Measurements from ENCODE around the gene MUC3A.
"Not testable (repeated sequence)": the region's sequence is repeated elsewhere in the genome, so short reads cannot be mapped to it uniquely, and the experiment has no call there.

The MUC3A gene

DNA sequence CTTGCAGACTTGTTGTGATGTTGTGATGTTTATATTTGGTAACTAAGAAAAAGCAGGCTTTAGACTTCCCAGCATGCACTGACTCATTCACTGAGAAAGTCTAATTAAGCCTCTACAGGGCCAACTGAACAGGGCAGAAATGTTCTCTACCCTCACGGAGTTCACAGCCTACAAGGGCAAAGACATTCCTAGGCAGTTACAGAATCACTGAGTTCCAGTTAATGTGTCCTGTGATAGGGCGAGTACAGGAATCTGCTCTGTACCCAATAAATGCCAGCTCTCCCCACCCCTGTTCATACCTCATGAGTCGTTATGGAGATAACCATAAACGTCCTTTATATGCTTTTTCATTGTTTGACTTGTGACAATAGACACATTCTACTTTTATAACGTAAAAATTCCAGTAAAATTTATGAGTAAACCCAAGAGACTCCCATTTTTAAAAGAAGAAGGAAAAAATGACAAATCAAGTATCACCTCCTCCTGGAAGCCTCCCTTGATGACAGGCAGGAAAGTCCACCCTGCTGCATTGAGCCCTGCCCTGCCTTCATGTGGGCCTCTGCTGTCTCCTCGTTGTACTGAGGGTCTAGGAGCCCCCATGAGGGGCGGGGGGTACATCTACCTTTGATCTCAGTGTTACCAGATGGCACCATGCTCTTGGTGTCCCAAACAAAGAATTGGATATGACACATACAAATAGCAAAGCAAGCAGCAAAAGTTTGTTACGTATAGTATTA is 34.3 kb downstream of the MUC3A start:
- TF ChIP-seq, protein P1, sequence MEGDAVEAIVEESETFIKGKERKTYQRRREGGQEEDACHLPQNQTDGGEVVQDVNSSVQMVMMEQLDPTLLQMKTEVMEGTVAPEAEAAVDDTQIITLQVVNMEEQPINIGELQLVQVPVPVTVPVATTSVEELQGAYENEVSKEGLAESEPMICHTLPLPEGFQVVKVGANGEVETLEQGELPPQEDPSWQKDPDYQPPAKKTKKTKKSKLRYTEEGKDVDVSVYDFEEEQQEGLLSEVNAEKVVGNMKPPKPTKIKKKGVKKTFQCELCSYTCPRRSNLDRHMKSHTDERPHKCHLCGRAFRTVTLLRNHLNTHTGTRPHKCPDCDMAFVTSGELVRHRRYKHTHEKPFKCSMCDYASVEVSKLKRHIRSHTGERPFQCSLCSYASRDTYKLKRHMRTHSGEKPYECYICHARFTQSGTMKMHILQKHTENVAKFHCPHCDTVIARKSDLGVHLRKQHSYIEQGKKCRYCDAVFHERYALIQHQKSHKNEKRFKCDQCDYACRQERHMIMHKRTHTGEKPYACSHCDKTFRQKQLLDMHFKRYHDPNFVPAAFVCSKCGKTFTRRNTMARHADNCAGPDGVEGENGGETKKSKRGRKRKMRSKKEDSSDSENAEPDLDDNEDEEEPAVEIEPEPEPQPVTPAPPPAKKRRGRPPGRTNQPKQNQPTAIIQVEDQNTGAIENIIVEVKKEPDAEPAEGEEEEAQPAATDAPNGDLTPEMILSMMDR (IDR thresholded peaks at IDR 0.05; ENCODE audit: control insufficient read depth, insufficient read depth, low read depth, low read length, missing control alignments) = no peak
- peak; percentile 94 for DNase-seq (ENCODE audit: low read depth)
- H3K4me3 ChIP-seq (ENCODE audit: control insufficient read depth, low read depth, low read length) = no peak overlapping the region

- not testable (repeated sequence) for DNase-seq (ENCODE audit: low read depth); H3K4me3 ChIP-seq (ENCODE audit: control insufficient read depth, low read depth, low read length)
Measured at GRCh38 chr7:100984241-100984918, 35.0 kb downstream of the MUC3A start.

GRCh38 chr7:100985033-100985797 is 35.9 kb downstream of the MUC3A start:
- DNase-seq (ENCODE audit: low read depth); H3K4me3 ChIP-seq (ENCODE audit: control insufficient read depth, low read depth, low read length): not testable (repeated sequence)

DNA sequence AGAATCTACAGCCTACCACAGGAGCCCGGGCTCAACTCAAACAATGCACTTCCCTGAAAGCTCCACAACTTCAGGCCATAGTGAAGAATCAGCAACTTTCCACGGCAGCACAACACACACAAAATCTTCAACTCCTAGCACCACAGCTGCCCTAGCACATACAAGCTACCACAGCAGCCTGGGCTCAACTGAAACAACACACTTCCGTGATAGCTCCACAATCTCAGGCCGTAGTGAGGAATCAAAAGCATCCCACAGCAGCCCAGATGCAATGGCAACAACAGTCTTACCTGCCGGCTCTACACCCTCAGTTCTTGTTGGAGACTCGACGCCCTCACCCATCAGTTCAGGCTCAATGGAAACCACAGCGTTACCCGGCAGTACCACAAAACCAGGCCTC is 42.3 kb downstream of the MUC3A start:
- TF ChIP-seq, protein P1 (IDR thresholded peaks at IDR 0.05; ENCODE audit: control insufficient read depth, insufficient read depth, low read depth, low read length, missing control alignments) = no peak
- no peak overlapping the region for H3K4me3 ChIP-seq (ENCODE audit: control insufficient read depth, low read depth, low read length)
- no peak for DNase-seq (ENCODE audit: low read depth)

GRCh38 chr7:100992280-100992679 is 42.9 kb downstream of the MUC3A start:
- not testable (repeated sequence) for H3K4me3 ChIP-seq (ENCODE audit: control insufficient read depth, low read depth, low read length)

GRCh38 chr7:100994671-100995070 is 45.3 kb downstream of the MUC3A start:
- not testable (repeated sequence) for H3K4me3 ChIP-seq (ENCODE audit: control insufficient read depth, low read depth, low read length); DNase-seq (ENCODE audit: low read depth)

More at GRCh38 chr7:100992280-100992679, 42.9 kb downstream of the MUC3A start:
- not testable (repeated sequence) for DNase-seq (ENCODE audit: low read depth)

- not testable (repeated sequence) for H3K4me3 ChIP-seq (ENCODE audit: control insufficient read depth, low read depth, low read length); DNase-seq (ENCODE audit: low read depth)
Measured at GRCh38 chr7:100998530-100998929, 49.2 kb downstream of the MUC3A start.

- not testable (repeated sequence) for H3K4me3 ChIP-seq (ENCODE audit: control insufficient read depth, low read depth, low read length); DNase-seq (ENCODE audit: low read depth)
Measured at GRCh38 chr7:100999334-100999733, 50.0 kb downstream of the MUC3A start.

- DNase-seq (ENCODE audit: low read depth); H3K4me3 ChIP-seq (ENCODE audit: control insufficient read depth, low read depth, low read length): not testable (repeated sequence)
Measured at GRCh38 chr7:101000025-101000424, 50.7 kb downstream of the MUC3A start.

DNA sequence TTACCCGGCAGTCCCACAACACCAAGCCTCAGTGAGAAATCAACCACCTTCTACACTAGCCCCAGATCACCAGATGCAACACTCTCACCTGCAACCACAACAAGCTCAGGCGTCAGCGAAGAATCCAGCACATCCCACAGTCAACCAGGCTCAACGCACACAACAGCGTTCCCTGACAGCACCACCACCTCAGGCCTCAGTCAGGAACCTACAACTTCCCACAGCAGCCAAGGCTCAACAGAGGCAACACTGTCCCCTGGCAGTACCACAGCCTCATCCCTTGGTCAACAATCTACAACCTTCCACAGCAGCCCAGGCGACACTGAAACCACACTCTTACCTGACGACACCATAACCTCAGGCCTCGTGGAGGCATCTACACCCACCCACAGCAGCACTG is 53.0 kb downstream of the MUC3A start:
- not testable (repeated sequence) for DNase-seq (ENCODE audit: low read depth)

GRCh38 chr7:101007361-101007760 is 58.0 kb downstream of the MUC3A start:
- H3K4me3 ChIP-seq (ENCODE audit: control insufficient read depth, low read depth, low read length); DNase-seq (ENCODE audit: low read depth): not testable (repeated sequence)

More for the DNA sequence above, 53.0 kb downstream of the MUC3A start:
- H3K4me3 ChIP-seq (ENCODE audit: control insufficient read depth, low read depth, low read length) = not testable (repeated sequence)
